GM12878 (cell line): Measurements from ENCODE around the gene ITGA5. TPM values are rescaled to one million over a fixed set of nuclear protein-coding genes. Genes with fewer than 3 reads are reported as not detected.
A peak's percentile ranks its signal among the peaks of the same experiment; 100 is the strongest.

Experiments used
- ATAC-seq: fragments of 200-7000 bp; cut with Tn5 transposase; 3 replicates; pipeline ENCODE4 v1.9.1; 2020; ENCODE audit warnings: mild to moderate bottlenecking, moderate library complexity
- BruUV-seq: library from RNA; stranded (reverse); fragments of 400-500 nt; replicated peaks from 2 replicates; lab custom pipeline; 2021; lab: Mats Ljungman, UMichigan
- CTCF ChIA-PET: fragments of 300-600 bp; sonication (Branson Sonifier 250); formaldehyde crosslinking; extraction: SDS; loops from one replicate; lab custom pipeline; 2021; ENCODE audit warnings: inconsistent platforms; lab: Yijun Ruan, JAX
- POLR2A ChIA-PET: fragments of 350-600 bp; formaldehyde crosslinking; extraction: SDS; loops from one replicate; lab custom pipeline; 2021; ENCODE audit warnings: inconsistent platforms; lab: Charles Lee
- RAD21 ChIA-PET: fragments of 300-600 bp; sonication (Branson Sonifier 250); formaldehyde crosslinking; loops from one replicate; lab custom pipeline; 2023; ENCODE audit warnings: antibody characterized with exemption; ENCODE audit not compliant: unreplicated experiment; lab: Charles Lee
- SMC1A ChIA-PET: fragments of 300-600 bp; sonication (Branson Sonifier 250); formaldehyde crosslinking; loops from one replicate; lab custom pipeline; 2023; ENCODE audit not compliant: unreplicated experiment, uncharacterized antibody; lab: Charles Lee
- DNase-seq: peaks from one replicate; pipeline ENCODE4 v3.0.0-alpha.2; 2011; ENCODE audit warnings: low read depth, low spot score
- FAIRE-seq: peaks from 3 replicates; lab custom pipeline; 2011; peaks lifted over from hg19 to GRCh38; lab: Jason Lieb, UNC
- H2AFZ ChIP-seq: 2 replicates; pipeline ENCODE4 v1.6.0; 2011; ENCODE audit warnings: low read depth, low read length, control low read depth; ENCODE audit not compliant: control insufficient read depth
- H3K27ac ChIP-seq: 2 replicates; pipeline ENCODE4 v1.5.1; 2011; ENCODE audit warnings: control low read depth; ENCODE audit not compliant: control insufficient read depth, insufficient read depth
- H3K27me3 ChIP-seq, 2 experiments: replicated peaks in 1 of 2; 2 replicates each; pipeline versions ENCODE4 v1.6.0 to v1.6.1; 2011; ENCODE audit warnings: low read length in 1 of 2; ENCODE audit not compliant: control insufficient read depth in 2 of 2, insufficient read depth in 2 of 2
- H3K36me3 ChIP-seq, 2 experiments: 2 replicates each; pipeline ENCODE4 v1.5.1; 2011; ENCODE audit warnings: low read length in 1 of 2; ENCODE audit not compliant: control insufficient read depth in 2 of 2, insufficient read depth in 2 of 2
- H3K4me1 ChIP-seq: 2 replicates; pipeline ENCODE4 v1.6.1; 2011; ENCODE audit warnings: mild to moderate bottlenecking, low read length, moderate library complexity, mixed read lengths; ENCODE audit not compliant: control insufficient read depth, insufficient read depth
- H3K4me2 ChIP-seq: 2 replicates; pipeline ENCODE4 v1.6.0; 2011; ENCODE audit warnings: control low read depth; ENCODE audit not compliant: control insufficient read depth, insufficient read depth
- H3K4me3 ChIP-seq: fragments of 200-600 bp; sonication (generic); 2 replicates; pipeline ENCODE4 v1.5.1; 2016
- H3K79me2 ChIP-seq: 2 replicates; pipeline ENCODE4 v1.6.0; 2011; ENCODE audit warnings: low read length; ENCODE audit not compliant: control insufficient read depth, insufficient read depth
- H3K9ac ChIP-seq: 2 replicates; pipeline ENCODE4 v1.8.0; 2011; ENCODE audit warnings: low read length, control low read depth, mixed read lengths; ENCODE audit not compliant: control insufficient read depth, insufficient read depth
- H3K9me3 ChIP-seq: replicated peaks from 3 replicates; pipeline ENCODE4 v1.5.1; 2011; ENCODE audit warnings: mild to moderate bottlenecking, low read length; ENCODE audit not compliant: control insufficient read depth, insufficient read depth
- H4K20me1 ChIP-seq: 2 replicates; pipeline ENCODE4 v1.6.0; 2011; ENCODE audit not compliant: control insufficient read depth, insufficient read depth
- HDAC6 ChIP-seq: fragments of 200-600 bp; sonication (generic); IDR thresholded peaks from one replicate; pipeline ENCODE4 v1.8.0; 2017; ENCODE audit warnings: antibody characterized with exemption; ENCODE audit not compliant: unreplicated experiment
- IKZF1 ChIP-seq: fragments of 450-650 bp; conservative IDR thresholded peaks from 2 replicates; pipeline ENCODE4 v1.6.1; 2017; ENCODE audit warnings: antibody characterized with exemption, mild to moderate bottlenecking
- KAT2A ChIP-seq: conservative IDR thresholded peaks from 2 replicates; pipeline ENCODE4 v1.6.1; 2011; ENCODE audit warnings: low read depth, low read length; ENCODE audit not compliant: control insufficient read depth
- MYB ChIP-seq: fragments of 150-350 bp; IDR thresholded peaks from 2 replicates; pipeline ENCODE4 v1.6.1; 2014; ENCODE audit warnings: mild to moderate bottlenecking, low read depth, low read length, borderline replicate concordance
- SUZ12 ChIP-seq: fragments of 200-600 bp; sonication (generic); IDR thresholded peaks from one replicate; pipeline ENCODE4 v1.6.1; 2018; ENCODE audit warnings: antibody characterized with exemption, mild to moderate bottlenecking; ENCODE audit not compliant: unreplicated experiment
- WGBS: methylation state at CpG from one replicate; pipeline ENCODE4 v1.1.6; 2016; ENCODE audit warnings: low lambda C conversion rate; ENCODE audit not compliant: insufficient replicate concordance, insufficient coverage; ENCODE audit errors: missing lambda C conversion rate; 5-methylcytosine and 5-hydroxymethylcytosine counted together
- in situ Hi-C: fragments of 300-500 bp; cut with MboI; formaldehyde crosslinking; loops from 9 replicates; pipeline ENCODE4 v1.14.3; 2018; ENCODE audit warnings: mixed read lengths
- intact Hi-C: fragments of 100-400 bp; cut with micrococcal nuclease; formaldehyde crosslinking; loops from one replicate; pipeline ENCODE4 v1.14.2; 2022; ENCODE audit not compliant: unreplicated experiment
- polyA plus RNA-seq, 11 experiments: library from polyadenylated mRNA; depleted of rRNA in 4 of 11; unstranded in 6 of 11; stranded (reverse) in 5 of 11; fragments of >200 nt; fragmentation: Nextera tagmentation in 4 of 11; fragmentation: Illumina TruSeq in 1 of 11; extraction: Ambion mirVana in 4 of 11; extraction: Trizol in 1 of 11; gene quantifications; 1 replicate in 1 of 11; 2 replicates in 10 of 11; pipeline versions ENCODE4 v1.2.1 to v1.2.3, GENCODE V29; 2011 to 2016; ENCODE audit warnings: inconsistent platforms in 2 of 11, missing spikeins in 2 of 11, low read depth in 1 of 11
- total RNA-seq, 4 experiments: library from RNA; depleted of rRNA in 3 of 4; stranded (reverse); fragments of >200 nt in 3 of 4; fragmentation: Illumina TruSeq in 1 of 4; extraction: Trizol in 1 of 4; gene quantifications; 2 replicates each; pipeline versions ENCODE4 v1.2.1 to v1.2.3, GENCODE V29; 2013 to 2021
- TF ChIP-seq, protein P1 (sequence below): fragments of 450-650 bp; conservative IDR thresholded peaks from 2 replicates; pipeline ENCODE4 v1.6.1; 2017; ENCODE audit warnings: mild to moderate bottlenecking, moderate library complexity

Gene ITGA5
- total and polyA plus RNA-seq, 10 of the 15 experiments (the other 5 are each of a cell fraction or from before 2014, with no cell fraction given) = 0.15 to 22.5 (median 0.61) TPM

DNA sequence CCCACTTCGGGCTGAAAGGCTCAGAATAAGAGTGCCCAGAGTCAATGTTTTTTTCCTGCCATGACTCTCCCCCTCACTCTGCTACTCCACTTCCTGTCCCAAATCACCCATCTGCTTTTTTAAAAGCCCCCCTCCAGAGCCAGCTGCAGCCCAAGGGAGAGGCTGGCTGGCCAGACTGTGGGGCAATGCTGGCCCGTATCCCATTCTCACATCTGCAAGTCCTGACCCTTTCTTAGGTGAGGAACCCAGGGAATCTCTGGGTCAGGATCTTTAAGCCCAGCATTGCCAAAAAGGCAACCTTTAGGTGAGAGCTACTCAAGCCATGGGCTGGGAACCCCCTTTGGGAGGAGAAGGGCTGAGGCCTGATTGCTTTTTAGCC is 1.7 kb upstream of the ITGA5 start:
- Histone ChIP-seq H3K4me3 (no peak overlapping the region), H3K4me2 (no peak overlapping the region), H4K20me1 (no peaks in the 10 kb centered on the region), H3K36me3 (no peaks in the 10 kb centered on the region), H3K4me1 (no peaks in the 10 kb centered on the region), H3K27ac (no peak overlapping the region), H2AFZ (no peak overlapping the region), H3K27me3 (peaks cover 10 to 23% of the 10 kb centered on the region in 2 experiments), H3K9ac (no peak overlapping the region), H3K79me2 (no peaks in the 10 kb centered on the region), H3K9me3 (no peaks in the 10 kb centered on the region)
- TF ChIP-seq IKZF1 (peak; percentile 46), KAT2A (no peak), MYB (no peak)
- CTCF ChIA-PET = interaction anchor here (1.0 to 13.8 kb wide), 4 partner anchors 13 to 27 kb away, joined by 3 to 251 read pairs (median 76); no protein-coding TSS in a partner anchor
- intact Hi-C loops (no loop called here), in situ Hi-C loops (no loop called here)
- RAD21 ChIA-PET = interaction anchor here (1.2 to 2.8 kb wide), 2 partner anchors 9 to 18 kb away, joined by 3 to 22 read pairs; no protein-coding TSS in a partner anchor
- DNase-seq (no peak), ATAC-seq (peak; percentile 44), FAIRE-seq (no peak)
- POLR2A ChIA-PET = interaction anchor here (0.5 to 1.1 kb wide), 2 partner anchors 17 to 225 kb away, joined by 6 to 7 read pairs; no protein-coding TSS in a partner anchor
- WGBS = 0% methylated on average over 2 of the region's 2 CpGs
- no TSS peak for BruUV-seq
- SMC1A ChIA-PET = interaction anchor here (1.6 to 7.5 kb wide), 3 partner anchors 13 to 22 kb away, joined by 8 to 69 read pairs (median 12); no protein-coding TSS in a partner anchor

DNA sequence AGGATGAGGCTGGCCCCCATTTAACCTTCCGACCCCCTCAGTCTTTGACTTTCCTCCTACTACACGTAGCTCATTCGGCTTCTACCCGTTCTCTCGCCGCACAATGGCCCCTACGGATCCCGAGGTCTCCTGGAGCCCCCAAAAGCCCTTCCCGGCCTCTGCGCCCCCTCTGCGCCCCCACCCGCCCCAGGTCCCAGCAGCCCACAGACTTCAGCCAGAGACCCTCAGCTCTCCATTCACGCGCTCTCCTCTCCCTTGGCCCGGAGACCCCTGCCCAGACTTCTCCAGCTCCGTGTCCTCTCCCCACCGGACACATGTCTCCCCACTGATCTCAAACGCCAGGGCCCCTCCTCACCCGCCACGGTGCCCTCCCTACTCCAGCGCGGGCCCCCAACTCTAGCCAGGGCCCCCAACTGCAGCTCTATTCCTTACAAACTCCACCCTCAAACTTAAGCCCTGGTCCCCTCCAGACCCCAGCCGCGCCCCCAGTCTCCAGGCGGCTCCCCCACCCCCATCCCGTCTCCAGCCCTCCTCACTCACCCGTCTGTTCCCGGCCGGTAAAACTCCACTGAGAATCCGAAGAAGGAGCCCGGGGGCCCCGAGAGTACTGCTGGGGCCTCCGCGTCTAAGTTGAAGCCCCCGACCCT is 502 bp downstream of the ITGA5 start:
- H3K27me3 ChIP-seq = peaks cover 2 to 16% of the 10 kb centered on the region in 2 experiments
- H3K4me1 ChIP-seq = peaks cover 5% of the 10 kb centered on the region
- H3K4me3 ChIP-seq = 0 out of 2 replicates have a peak overlapping the region, but pooled peaks have one; percentile 6
- H3K36me3 ChIP-seq = no peaks in the 10 kb centered on the region
- no peak overlapping the region for H2AFZ ChIP-seq
- 9% methylated on average over 34 of the region's 35 CpGs for WGBS
- BruUV-seq = no TSS peak
- H3K79me2 ChIP-seq = no peaks in the 10 kb centered on the region
- CTCF ChIA-PET = interaction anchor here (0.8 to 13.8 kb wide), 6 partner anchors 10 to 59 kb away, joined by 3 to 251 read pairs (median 4); no protein-coding TSS in a partner anchor
- no peak overlapping the region for H3K27ac ChIP-seq
- no peak for DNase-seq
- SMC1A ChIA-PET = interaction anchor here (1.2 to 7.5 kb wide), 5 partner anchors 10 to 39 kb away, joined by 4 to 69 read pairs (median 23); no protein-coding TSS in a partner anchor
- RAD21 ChIA-PET = interaction anchor here (1.5 to 1.7 kb wide), 2 partner anchors 19 to 20 kb away, joined by 7 read pairs; no protein-coding TSS in a partner anchor
- TF ChIP-seq, protein P1, sequence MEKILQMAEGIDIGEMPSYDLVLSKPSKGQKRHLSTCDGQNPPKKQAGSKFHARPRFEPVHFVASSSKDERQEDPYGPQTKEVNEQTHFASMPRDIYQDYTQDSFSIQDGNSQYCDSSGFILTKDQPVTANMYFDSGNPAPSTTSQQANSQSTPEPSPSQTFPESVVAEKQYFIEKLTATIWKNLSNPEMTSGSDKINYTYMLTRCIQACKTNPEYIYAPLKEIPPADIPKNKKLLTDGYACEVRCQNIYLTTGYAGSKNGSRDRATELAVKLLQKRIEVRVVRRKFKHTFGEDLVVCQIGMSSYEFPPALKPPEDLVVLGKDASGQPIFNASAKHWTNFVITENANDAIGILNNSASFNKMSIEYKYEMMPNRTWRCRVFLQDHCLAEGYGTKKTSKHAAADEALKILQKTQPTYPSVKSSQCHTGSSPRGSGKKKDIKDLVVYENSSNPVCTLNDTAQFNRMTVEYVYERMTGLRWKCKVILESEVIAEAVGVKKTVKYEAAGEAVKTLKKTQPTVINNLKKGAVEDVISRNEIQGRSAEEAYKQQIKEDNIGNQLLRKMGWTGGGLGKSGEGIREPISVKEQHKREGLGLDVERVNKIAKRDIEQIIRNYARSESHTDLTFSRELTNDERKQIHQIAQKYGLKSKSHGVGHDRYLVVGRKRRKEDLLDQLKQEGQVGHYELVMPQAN = 0 out of 2 replicates have a peak, but pooled peaks have one; percentile 29
- TF ChIP-seq SUZ12 (peak; percentile 96), HDAC6 (no peak)
- intact Hi-C loops = no loop called here
- no peaks in the 10 kb centered on the region for H3K9me3 ChIP-seq
- FAIRE-seq = no peak
- H3K4me2 ChIP-seq = no peak overlapping the region; the same call in 1 of the 2 replicates
- no peak overlapping the region for H3K9ac ChIP-seq
- POLR2A ChIA-PET = interaction anchor here (1.1 to 8.4 kb wide), 3 partner anchors 12 to 60 kb away, joined by 4 to 41 read pairs (median 9); no protein-coding TSS in a partner anchor
- no peak for ATAC-seq
- H4K20me1 ChIP-seq = no peaks in the 10 kb centered on the region
- in situ Hi-C loops = no loop called here
